ENCODE measurements around the gene IFI16.
A peak's percentile ranks its signal among the peaks of the same experiment; 100 is the strongest.
"Not testable (repeated sequence)": the region's sequence is repeated elsewhere in the genome, so short reads cannot be mapped to it uniquely, and the experiment has no call there.

IFI16 gene

GRCh38 chr1:159067699-159068621 lies 58.3 kb downstream of the IFI16 start:
- DNase-seq: peak; percentile 26

DNA sequence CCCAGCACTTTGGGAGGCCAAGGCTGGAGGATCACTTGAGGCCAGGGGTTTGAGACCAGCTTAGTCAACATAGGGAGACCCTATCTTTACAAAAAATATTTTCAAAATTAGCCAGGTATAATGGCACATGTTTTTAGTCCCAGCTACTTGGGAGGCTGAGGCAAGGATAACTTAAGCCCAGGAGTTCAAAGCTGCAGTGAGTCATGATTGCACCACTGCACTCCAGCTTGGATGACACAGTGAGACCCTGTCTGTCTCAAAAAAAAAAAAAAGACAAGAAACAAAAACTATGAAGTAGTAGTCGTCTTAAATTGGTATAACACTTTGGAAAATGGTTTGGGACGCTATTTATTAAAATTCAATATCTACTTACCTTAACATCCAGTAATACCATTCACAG lies 59.2 kb downstream of the IFI16 start:
- peak; percentile 44 for DNase-seq

DNA sequence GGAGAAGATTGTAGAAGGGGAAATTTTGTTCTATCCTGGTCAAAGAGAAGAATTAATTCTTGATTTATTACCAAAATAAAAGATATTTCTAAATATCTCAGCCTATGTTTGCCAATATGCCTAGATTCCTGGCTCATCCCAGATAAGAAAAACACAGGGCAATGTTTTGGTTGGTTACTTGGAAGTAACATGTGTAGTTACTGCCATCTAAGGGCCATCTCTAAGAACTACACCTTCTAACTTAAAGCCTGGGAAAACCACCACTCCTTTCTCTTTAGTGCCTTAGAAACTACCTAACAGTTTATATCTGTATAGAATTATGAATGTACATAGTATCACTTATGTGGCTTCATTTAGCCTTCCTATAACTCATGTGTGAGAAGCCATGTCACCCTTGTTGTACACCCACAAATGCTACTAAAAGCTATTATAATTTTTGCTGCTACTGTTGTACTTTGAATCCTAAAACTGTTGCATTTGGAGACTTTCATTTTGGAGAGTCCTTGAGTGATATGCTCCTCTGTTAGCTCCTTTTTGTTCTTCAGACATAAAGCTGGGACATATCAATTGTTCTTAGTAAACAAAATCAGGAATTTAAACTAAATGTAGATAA lies 62.4 kb downstream of the IFI16 start:
- DNase-seq: no peak

DNA sequence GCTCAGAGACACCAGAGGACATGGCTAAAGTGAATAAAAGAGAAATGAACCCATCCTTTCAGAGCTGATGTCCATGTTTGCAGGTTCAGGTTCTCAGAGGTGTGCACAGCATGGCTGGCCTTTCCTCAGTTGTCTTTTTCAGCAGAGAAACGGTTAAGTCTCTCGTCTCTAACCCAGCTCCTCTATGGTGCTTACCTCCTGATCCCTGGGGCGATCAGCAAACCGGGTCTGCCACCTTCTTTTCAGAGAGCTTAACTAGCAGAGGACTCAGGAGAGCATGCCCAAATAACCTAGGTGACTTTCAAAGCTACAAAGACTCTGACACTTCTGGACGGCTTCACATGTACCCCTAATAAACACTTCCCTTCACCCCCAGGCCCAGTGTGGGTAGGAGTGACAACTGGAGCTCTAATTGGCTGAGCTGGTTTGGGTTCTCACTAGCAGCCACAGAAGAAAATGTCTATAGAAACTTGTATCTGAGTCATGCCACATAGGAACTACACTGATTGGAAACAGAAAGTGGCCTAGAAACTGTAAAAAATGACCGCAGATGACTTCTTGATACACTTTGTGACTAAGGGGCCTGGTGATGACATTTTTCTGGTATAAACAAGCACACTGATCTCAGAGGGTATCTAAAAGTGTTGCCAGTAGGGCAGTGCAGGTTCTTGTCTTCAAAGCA lies 66.9 kb downstream of the IFI16 start, which contains the start of gene AIM2:
TSS of gene AIM2 (minus strand) at position 329 of the 682 bp plus-strand sequence. CDS start 3,267 bp downstream, outside the sequence.
- DNase-seq: peak; percentile 68

GRCh38 chr1:159077120-159077961 lies 67.6 kb downstream of the IFI16 start:
- peak; percentile 80 for DNase-seq

- no peak for DNase-seq
These were observed 69.8 kb downstream of the IFI16 start for GRCh38 chr1:159079525-159079924.

DNA sequence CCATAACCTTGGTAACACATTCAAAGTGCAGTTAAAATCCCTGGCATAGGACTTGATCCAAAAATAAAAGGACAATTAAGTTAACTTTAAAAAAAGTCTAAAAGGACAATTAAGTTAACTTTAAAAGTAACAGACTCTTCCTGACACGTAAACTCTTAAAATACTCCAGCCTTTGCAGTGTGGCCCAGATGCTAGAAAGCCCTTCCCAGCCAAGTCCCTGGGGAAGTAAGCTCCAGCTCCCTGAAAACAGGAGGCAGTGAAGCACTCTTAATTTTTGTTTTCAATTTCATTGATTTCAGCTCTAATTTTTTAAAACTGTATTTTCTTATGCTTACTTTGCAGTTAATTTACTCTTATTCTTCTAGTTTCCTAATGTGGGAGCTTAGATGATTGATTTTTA lies 71.9 kb downstream of the IFI16 start:
- no peak for DNase-seq

DNA sequence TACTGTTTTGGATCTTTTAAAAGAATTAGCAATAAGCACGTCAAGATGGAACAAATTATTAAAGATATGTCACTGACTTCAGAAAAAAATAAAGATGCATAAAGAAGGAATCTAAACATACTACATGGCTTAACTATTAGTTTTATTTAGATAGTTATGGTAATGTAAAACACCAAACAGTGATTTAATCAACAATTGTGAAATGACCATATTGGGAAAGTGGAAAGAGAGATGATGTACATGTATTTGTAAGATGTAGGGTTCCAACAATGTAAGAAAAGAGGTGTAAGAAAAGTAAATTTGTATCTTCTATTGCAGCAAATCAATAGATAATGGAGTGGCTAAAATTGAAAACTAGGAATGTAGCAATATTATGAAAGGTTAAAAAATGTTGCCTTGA lies 73.3 kb downstream of the IFI16 start:
- DNase-seq: no peak

GRCh38 chr1:159084152-159084551 lies 74.4 kb downstream of the IFI16 start:
- no peak for DNase-seq

GRCh38 chr1:159084867-159085266 lies 75.2 kb downstream of the IFI16 start:
- DNase-seq: no peak

- DNase-seq: no peak
These were observed 78.3 kb downstream of the IFI16 start for GRCh38 chr1:159088050-159088449.

GRCh38 chr1:159088546-159089183 lies 79.0 kb downstream of the IFI16 start:
- no peak for DNase-seq

GRCh38 chr1:159089184-159089791 lies 79.6 kb downstream of the IFI16 start:
- DNase-seq: peak; percentile 31

DNA sequence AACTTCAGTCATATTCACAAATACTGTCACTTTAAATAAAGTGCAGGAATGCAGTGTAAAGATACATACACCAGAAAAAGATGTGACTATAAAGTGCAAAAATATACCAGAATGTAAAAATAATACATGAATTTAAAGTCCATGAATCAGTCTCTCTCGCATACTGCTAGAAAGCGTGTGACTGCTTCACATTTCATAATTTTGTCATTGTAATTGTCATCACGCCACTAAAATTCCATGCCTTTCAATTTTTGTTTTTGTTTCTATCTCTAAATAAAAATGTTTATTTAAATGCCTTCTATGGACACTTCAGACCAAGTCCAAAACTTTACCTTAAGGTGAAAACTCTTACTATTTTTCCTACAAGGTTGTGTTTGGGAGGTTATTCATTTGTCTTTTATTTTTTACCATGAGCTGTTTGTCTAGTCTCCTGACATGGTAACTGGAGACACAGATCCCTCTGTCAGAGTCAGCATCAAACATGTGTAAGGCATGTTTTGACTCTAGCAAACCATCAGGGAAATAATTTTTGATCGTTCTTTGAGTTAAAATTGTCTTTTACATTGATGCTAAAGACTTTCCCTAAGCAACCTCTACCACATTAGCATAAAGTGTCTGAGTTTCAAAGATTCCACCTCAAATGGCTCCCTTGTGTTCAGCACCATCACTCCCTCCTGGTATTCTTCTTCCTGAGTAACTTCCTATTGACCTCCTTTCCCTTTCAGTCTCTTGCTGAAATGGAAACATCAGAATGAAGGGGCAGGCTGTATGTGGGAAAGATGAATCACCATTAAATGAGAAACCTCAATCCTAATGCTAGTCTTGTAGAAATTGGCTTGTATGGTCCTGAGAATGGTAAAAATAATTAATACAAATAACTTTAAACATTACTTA lies 80.8 kb downstream of the IFI16 start:
- no peak for DNase-seq

DNA sequence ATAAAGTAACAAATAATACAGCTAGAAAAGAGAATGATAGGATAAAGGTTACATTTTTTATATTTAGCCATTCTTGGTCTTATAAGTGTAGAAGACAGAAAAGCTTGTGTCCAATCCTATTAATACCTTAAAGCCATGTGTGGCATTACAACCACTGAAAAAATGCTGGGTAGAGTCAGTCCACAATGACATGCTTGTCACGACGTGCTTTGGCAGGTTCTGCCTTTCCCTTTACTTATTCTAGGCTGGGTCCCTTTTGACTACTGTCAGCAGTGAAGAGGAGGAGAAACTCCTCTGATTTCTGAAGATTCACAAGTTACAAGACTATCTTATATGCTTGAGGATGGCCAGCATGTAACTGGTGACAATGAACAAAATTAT lies 81.5 kb downstream of the IFI16 start:
- DNase-seq: no peak

- DNase-seq: no peak
These were observed 81.9 kb downstream of the IFI16 start for GRCh38 chr1:159091607-159092031.

- no peak for DNase-seq
These were observed 82.5 kb downstream of the IFI16 start for GRCh38 chr1:159092036-159092760.

DNA sequence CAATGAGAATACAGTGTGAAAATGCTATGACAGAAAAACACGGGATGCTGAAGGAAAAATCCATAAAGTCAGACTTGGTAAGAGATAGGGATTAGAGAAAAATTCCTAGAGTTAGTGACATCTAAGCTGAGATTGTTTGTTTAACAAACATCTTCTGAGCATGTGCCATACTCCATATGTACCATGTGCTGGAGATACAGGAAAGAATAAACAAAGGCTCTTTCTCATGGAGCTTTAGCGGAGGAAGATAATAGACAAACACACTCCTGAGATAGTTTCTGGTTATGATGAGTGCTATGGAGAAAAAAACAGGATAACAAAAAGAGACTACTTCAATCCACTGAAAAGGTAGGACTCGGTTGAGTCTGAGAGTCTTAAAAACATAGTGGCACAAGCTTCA lies 88.9 kb downstream of the IFI16 start:
- DNase-seq: no peak

- DNase-seq: no peak
These were observed 90.9 kb downstream of the IFI16 start for GRCh38 chr1:159100589-159100988.

- DNase-seq: not testable (repeated sequence)
These were observed 93.3 kb downstream of the IFI16 start for GRCh38 chr1:159103021-159103420.
